GM23338 (cell line): ENCODE results near the gene MAP1LC3A. TPM values are rescaled to one million over a fixed set of nuclear protein-coding genes. Genes with fewer than 3 reads are reported as not detected.

Experiments
- ATAC-seq: fragments of 200-7000 bp; cut with Tn5 transposase; 3 replicates; pipeline ENCODE4 v1.9.1; 2020
- DNase-seq: peaks from one replicate; pipeline ENCODE4 v3.0.0-alpha.2; 2015; ENCODE audit warnings: low spot score
- H2AFZ ChIP-seq: fragments of 200-600 bp; sonication (generic); 2 replicates; pipeline ENCODE4 v1.8.0; 2016; ENCODE audit warnings: antibody characterized with exemption, mild to moderate bottlenecking, moderate library complexity
- H3F3A ChIP-seq: fragments of 200-600 bp; sonication (generic); replicated peaks from 2 replicates; pipeline ENCODE4 v1.8.0; 2017; ENCODE audit warnings: antibody characterized with exemption, mixed run types, low read depth
- H3K27ac ChIP-seq: fragments of 200-600 bp; sonication (generic); 2 replicates; pipeline ENCODE4 v1.6.1; 2016; ENCODE audit warnings: low read depth
- H3K27me3 ChIP-seq: fragments of 200-600 bp; sonication (generic); 2 replicates; pipeline ENCODE4 v1.8.0; 2016; ENCODE audit warnings: mild to moderate bottlenecking, mixed run types, moderate library complexity; ENCODE audit not compliant: insufficient read depth
- H3K36me3 ChIP-seq: fragments of 200-600 bp; sonication (generic); 2 replicates; pipeline ENCODE4 v1.8.0; 2016; ENCODE audit warnings: mild to moderate bottlenecking; ENCODE audit not compliant: insufficient read depth
- H3K4me1 ChIP-seq: fragments of 200-600 bp; sonication (generic); 2 replicates; pipeline ENCODE4 v1.8.0; 2016; ENCODE audit warnings: mild to moderate bottlenecking, moderate library complexity; ENCODE audit not compliant: insufficient read depth
- H3K4me2 ChIP-seq: fragments of 200-600 bp; sonication (generic); 2 replicates; pipeline ENCODE4 v1.7.1; 2017; ENCODE audit warnings: mixed run types
- H3K4me3 ChIP-seq: fragments of 200-600 bp; sonication (generic); 2 replicates; pipeline ENCODE4 v1.6.1; 2016; ENCODE audit warnings: mixed run types
- H3K79me2 ChIP-seq: fragments of 200-600 bp; sonication (generic); replicated peaks from 2 replicates; pipeline ENCODE4 v1.8.0; 2017; ENCODE audit warnings: mild to moderate bottlenecking; ENCODE audit not compliant: insufficient read depth
- H3K9me2 ChIP-seq: fragments of 200-600 bp; sonication (generic); 2 replicates; pipeline ENCODE4 v1.8.0; 2017; ENCODE audit not compliant: insufficient read depth
- H4K20me1 ChIP-seq: fragments of 200-600 bp; sonication (generic); replicated peaks from 2 replicates; pipeline ENCODE4 v1.8.0; 2017; ENCODE audit warnings: mild to moderate bottlenecking; ENCODE audit not compliant: insufficient read depth
- H3K27ac Mint-ChIP-seq: 2 replicates; pipeline ENCODE4 v1.8.0; 2020; ENCODE audit warnings: inconsistent platforms, mild to moderate bottlenecking, moderate library complexity, mixed read lengths
- H3K27me3 Mint-ChIP-seq: 3 replicates; pipeline ENCODE4 v1.8.0; 2022; ENCODE audit warnings: low read depth, mild to moderate bottlenecking, moderate library complexity, mixed read lengths, inconsistent platforms; ENCODE audit not compliant: insufficient read depth, poor library complexity
- H3K36me3 Mint-ChIP-seq: 3 replicates; pipeline ENCODE4 v1.8.0; 2021; ENCODE audit warnings: low read depth, mild to moderate bottlenecking, inconsistent platforms, moderate library complexity, mixed read lengths
- H3K4me1 Mint-ChIP-seq: 3 replicates; pipeline ENCODE4 v1.8.0; 2020; ENCODE audit warnings: mild to moderate bottlenecking, inconsistent platforms, mixed read lengths
- H3K4me3 Mint-ChIP-seq: 3 replicates; pipeline ENCODE4 v1.8.0; 2021; ENCODE audit warnings: moderate library complexity, mild to moderate bottlenecking, inconsistent platforms, mixed read lengths
- H3K9me3 Mint-ChIP-seq: 3 replicates; pipeline ENCODE4 v1.8.0; 2020; ENCODE audit warnings: moderate library complexity, mild to moderate bottlenecking, inconsistent platforms, mixed read lengths
- CREB1 ChIP-seq: fragments of 250-450 bp; sonication (Bioruptor Pico); IDR thresholded peaks from 2 replicates; pipeline ENCODE4 v1.5.0; 2020; ENCODE audit warnings: low read depth, mild to moderate bottlenecking, moderate library complexity
- CTCF ChIP-seq, 2 experiments: fragments of 200-600 bp in 1 of 2; sonication (generic) in 1 of 2; conservative IDR thresholded peaks; 2 replicates each; pipeline versions ENCODE4 v1.5.1 to v1.6.1; 2016 to 2017; ENCODE audit warnings: antibody characterized with exemption in 2 of 2, low read depth in 2 of 2, mild to moderate bottlenecking in 2 of 2, moderate library complexity in 1 of 2
- EZH2 ChIP-seq: fragments of 200-600 bp; sonication (generic); IDR thresholded peaks from one replicate; pipeline ENCODE4 v1.8.0; 2017; ENCODE audit warnings: antibody characterized with exemption, mild to moderate bottlenecking, low read depth; ENCODE audit not compliant: unreplicated experiment
- EZH2phosphoT487 ChIP-seq: fragments of 200-600 bp; sonication (generic); IDR thresholded peaks from one replicate; pipeline ENCODE4 v1.8.1; 2018; ENCODE audit warnings: antibody characterized with exemption; ENCODE audit not compliant: unreplicated experiment
- JUNB ChIP-seq: IDR thresholded peaks from one replicate; pipeline ENCODE4 v1.6.1; 2016; ENCODE audit warnings: antibody characterized with exemption; ENCODE audit not compliant: unreplicated experiment
- POLR2AphosphoS5 ChIP-seq: IDR thresholded peaks from 2 replicates; pipeline ENCODE4 v1.6.1; 2016; ENCODE audit warnings: antibody characterized with exemption, low read depth
- REST ChIP-seq: IDR thresholded peaks from one replicate; pipeline ENCODE4 v1.6.1; 2018; ENCODE audit warnings: antibody characterized with exemption; ENCODE audit not compliant: unreplicated experiment
- STAT1 ChIP-seq: IDR thresholded peaks from one replicate; pipeline ENCODE4 v1.6.1; 2016; ENCODE audit warnings: antibody characterized with exemption; ENCODE audit not compliant: unreplicated experiment
- ZNF114 ChIP-seq: fragments of 250-450 bp; sonication (Bioruptor Pico); IDR thresholded peaks from 2 replicates; pipeline ENCODE4 v1.5.0; 2020; ENCODE audit warnings: mild to moderate bottlenecking, moderate library complexity
- ZNF331 ChIP-seq: fragments of 250-450 bp; sonication (Bioruptor Pico); IDR thresholded peaks from 2 replicates; pipeline ENCODE4 v1.5.0; 2020; ENCODE audit warnings: low read depth, mild to moderate bottlenecking, moderate library complexity
- polyA plus RNA-seq: library from polyadenylated mRNA; unstranded; fragments of >200 nt; fragmentation: Nextera tagmentation; extraction: Ambion mirVana; gene quantifications from 2 replicates; pipeline ENCODE4 v1.2.1, GENCODE V29; 2016
- total RNA-seq: library from RNA; depleted of rRNA; stranded (reverse); fragments of >200 nt; shearing (Covaris generic); gene quantifications from 2 replicates; pipeline ENCODE4 v1.2.3, GENCODE V29; 2014
- TF ChIP-seq, protein P1 (sequence below): IDR thresholded peaks from 2 replicates; pipeline ENCODE4 v1.6.1; 2016; ENCODE audit warnings: antibody characterized with exemption

MAP1LC3A gene
- total and polyA plus RNA-seq, 2 experiments from 2014 or later: 15.2 to 15.9 TPM

DNA sequence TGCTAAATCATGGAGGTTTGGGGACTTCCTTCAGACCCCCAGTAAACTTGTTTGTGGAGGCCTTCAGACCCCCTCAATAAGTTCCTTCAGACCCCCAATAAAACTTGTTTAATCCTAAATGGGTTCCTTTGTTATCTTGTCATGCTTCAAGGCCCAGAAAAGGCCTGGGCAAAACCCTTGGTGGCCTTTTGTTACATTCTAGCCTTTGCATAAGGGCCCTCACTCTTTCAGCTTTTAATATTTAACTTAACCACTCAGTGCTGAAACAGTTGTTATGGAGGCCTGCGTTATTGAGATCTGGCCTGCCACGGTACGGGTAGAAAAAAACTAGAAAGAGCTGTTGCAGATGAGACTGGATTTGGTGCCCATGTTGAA, 46.6 kb upstream of the MAP1LC3A start (continued):
- TF ChIP-seq, protein P1, sequence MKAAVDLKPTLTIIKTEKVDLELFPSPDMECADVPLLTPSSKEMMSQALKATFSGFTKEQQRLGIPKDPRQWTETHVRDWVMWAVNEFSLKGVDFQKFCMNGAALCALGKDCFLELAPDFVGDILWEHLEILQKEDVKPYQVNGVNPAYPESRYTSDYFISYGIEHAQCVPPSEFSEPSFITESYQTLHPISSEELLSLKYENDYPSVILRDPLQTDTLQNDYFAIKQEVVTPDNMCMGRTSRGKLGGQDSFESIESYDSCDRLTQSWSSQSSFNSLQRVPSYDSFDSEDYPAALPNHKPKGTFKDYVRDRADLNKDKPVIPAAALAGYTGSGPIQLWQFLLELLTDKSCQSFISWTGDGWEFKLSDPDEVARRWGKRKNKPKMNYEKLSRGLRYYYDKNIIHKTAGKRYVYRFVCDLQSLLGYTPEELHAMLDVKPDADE: no peak
- no peak for TF ChIP-seq REST

DNA sequence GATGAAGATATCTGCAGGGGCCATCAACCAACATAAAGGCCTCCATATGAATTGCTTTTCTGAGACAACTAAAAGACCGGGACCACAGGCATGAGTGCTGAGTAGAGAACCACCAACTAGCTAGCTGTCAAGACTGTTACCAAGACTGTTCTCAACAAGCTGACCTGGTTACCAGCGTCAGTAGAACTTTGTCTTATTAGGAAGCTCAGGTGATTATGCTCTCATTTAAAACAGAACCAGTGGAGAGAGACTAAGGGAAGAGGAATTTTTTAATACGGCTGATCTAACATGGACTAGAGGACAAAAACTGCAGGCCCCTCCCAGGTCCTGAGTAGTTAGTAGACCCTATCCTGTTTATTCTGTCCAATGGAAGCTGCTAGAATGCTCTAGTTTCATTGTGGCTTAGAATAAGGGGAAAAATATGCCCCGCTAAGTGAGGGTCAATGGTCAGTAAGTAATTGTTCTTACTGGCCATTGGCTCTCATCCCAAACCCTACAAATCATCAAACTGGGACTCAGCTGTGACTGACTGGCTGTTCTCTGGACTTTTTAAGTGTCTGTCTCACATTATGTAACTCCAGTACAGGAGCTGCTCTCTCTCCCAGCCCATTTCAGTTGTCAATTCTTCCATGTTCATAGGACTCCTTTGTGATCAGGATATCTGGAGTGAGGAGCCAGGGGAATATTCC, 46.1 kb upstream of the MAP1LC3A start:
- H3K27ac Mint-ChIP-seq: no peak overlapping the region
- TF ChIP-seq CREB1 (CRISPR knock-in tag) (no peak), JUNB (no peak), CTCF (conservative IDR thresholded peaks at IDR 0.05; ENCODE audit: low read depth in 2 of 2) (no peak), POLR2AphosphoS5 (no peak), STAT1 (no peak), EZH2 (no peak), ZNF114 (CRISPR knock-in tag) (no peak), EZH2phosphoT487 (no peak), ZNF331 (CRISPR knock-in tag) (no peak), REST (no peak)
- TF ChIP-seq, protein P1: no peak

More for the DNA sequence above, 46.1 kb upstream of the MAP1LC3A start:
- peaks cover 6% of the 10 kb centered on the region; the same call in 2 of the 3 replicates for H3K4me1 Mint-ChIP-seq
- peaks cover 7% of the 10 kb centered on the region for H3K79me2 ChIP-seq
- no peaks in the 10 kb centered on the region for H3K9me2 ChIP-seq
- H3K36me3 ChIP-seq: peaks cover 3% of the 10 kb centered on the region; the same call in 1 of the 2 replicates
- H3K27me3 ChIP-seq: no peaks in the 10 kb centered on the region
- H3K4me2 ChIP-seq: no peak overlapping the region
- H3K27ac ChIP-seq: 0 out of 2 replicates have a peak overlapping the region, but pooled peaks have one; percentile 34
- H3K27me3 Mint-ChIP-seq: peaks cover 11% of the 10 kb centered on the region
- no peak overlapping the region for H3K4me3 ChIP-seq
- no peaks in the 10 kb centered on the region for H4K20me1 ChIP-seq
- peaks cover 3% of the 10 kb centered on the region; the same call in 1 of the 2 replicates for H3F3A ChIP-seq
- ATAC-seq: no peak
- no peak overlapping the region for H2AFZ ChIP-seq
- H3K9me3 Mint-ChIP-seq: no peaks in the 10 kb centered on the region
- peaks cover 8% of the 10 kb centered on the region for H3K4me1 ChIP-seq
- no peak overlapping the region for H3K4me3 Mint-ChIP-seq
- DNase-seq: no peak
- peaks cover 17% of the 10 kb centered on the region; the same call in 2 of the 3 replicates for H3K36me3 Mint-ChIP-seq
